ENCODE results near the gene PSMA2.

Gene PSMA2

GRCh38 chr7:42931834-42932651 is at the start of gene PSMA2, which contains the start of gene MRPL32:
Gene PSMA2, minus strand, starts transcription at chr7:42932174. Its CDS starts 16 bp downstream, at chr7:42932158.
Gene MRPL32, plus strand, starts transcription at chr7:42932376. Its CDS starts 11 bp downstream, at chr7:42932387.
- DNase-seq = peak; percentile 97

DNA sequence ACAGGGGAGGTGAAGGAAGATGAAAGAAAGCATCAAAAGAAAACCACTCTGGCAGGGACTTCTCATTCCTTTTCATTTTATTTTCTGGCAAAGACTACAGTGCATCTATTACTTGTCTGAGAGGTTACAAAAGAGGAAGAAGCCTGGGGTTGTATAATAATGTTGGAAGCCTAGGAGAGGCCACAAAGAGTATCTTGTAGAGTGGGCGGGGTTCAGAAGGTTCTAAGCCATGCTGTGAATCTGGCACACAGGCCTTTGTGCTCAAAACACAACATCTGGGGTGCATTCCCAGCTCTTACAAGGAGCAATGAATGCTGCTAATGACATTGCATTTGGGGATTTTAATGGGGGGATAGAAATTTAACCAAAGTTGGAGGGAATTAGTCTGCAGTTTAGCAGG is 49.6 kb upstream of the PSMA2 start:
- no peak for DNase-seq

GRCh38 chr7:42980514-42980913 is 48.5 kb upstream of the PSMA2 start:
- DNase-seq = no peak

DNA sequence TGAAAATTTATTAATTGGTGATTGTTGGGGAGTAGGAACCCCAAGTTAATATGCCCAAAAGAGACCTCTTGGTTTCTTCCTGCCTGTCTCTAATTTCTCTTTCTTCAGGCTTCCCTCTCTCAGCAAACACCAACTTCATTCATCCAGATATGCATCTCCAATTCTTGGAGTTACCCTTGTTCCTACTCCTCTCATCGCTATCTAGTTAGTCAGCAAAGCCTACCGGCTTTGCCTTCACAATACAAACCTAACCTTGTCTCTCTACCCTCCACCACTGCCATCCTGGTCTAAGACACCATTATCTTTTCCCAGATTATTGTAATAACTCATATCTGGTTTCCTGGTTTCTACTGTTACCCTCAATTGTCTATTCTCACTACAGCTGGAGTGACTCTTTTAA is 48.1 kb upstream of the PSMA2 start:
- DNase-seq = no peak

GRCh38 chr7:42978496-42978895 is 46.5 kb upstream of the PSMA2 start:
- no peak for DNase-seq

- DNase-seq = no peak
Observed at GRCh38 chr7:42976371-42976770, 44.4 kb upstream of the PSMA2 start.

DNA sequence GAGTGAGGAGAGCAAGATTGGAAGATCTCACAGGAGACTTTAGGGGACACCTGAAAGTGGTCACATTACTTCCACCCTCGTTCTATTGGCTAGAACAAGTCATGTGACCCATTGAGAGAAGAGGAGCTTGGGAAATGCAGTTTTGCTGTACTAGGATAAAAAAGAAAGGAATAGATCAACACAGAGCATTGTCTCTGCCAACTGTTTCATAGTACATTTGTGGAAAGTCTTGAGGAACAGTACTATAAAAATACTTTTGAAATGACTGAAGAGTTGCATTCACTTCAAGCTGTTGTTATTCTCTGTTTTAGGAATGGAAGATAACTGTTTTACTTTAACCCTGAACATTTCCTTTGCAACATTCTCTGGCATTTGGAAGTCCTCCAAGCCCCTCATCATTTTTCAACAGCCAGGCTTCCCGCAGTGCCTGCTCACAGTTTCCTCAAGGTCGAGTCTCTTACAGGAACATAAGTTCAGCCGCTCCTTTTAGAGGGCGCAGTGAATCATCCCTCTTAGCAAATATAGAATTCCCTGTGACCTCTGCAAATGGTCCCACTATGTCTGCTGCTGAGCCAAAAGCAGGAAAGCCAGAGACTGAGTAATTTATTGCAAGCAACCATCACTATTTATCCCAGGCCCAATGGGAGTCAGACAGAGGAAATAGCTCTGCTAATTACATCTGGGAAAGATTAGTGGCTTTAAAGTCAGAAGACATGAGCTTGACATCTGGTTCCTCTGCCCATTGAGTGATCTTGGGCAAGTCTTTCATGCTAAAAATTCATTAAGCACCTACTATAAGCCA is 40.9 kb upstream of the PSMA2 start:
- DNase-seq = no peak

- DNase-seq = no peak
Observed at GRCh38 chr7:42967391-42967790, 35.4 kb upstream of the PSMA2 start.

GRCh38 chr7:42964849-42965805 is 33.2 kb upstream of the PSMA2 start:
- DNase-seq = no peak

GRCh38 chr7:42964293-42964692 is 32.3 kb upstream of the PSMA2 start:
- DNase-seq = no peak

DNA sequence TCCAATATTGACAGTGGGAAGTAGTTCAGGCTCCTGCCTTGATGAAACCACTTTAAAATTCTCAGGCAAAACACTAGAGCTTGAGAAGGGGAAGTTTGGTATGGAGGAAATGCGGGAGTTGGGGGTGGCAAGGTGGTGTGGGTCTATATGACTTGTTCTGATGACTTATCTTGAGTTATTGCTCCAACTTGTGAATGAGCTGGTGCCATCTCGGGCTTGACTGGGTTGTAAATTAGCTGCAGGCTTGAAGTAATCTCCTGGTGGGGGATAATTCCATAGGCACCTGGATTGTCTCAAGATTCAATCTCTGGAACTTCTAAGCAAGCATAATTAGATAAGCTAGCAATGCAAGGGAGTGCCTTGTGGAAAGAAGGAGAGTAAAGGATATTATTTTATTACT is 29.2 kb upstream of the PSMA2 start:
- no peak for DNase-seq

DNA sequence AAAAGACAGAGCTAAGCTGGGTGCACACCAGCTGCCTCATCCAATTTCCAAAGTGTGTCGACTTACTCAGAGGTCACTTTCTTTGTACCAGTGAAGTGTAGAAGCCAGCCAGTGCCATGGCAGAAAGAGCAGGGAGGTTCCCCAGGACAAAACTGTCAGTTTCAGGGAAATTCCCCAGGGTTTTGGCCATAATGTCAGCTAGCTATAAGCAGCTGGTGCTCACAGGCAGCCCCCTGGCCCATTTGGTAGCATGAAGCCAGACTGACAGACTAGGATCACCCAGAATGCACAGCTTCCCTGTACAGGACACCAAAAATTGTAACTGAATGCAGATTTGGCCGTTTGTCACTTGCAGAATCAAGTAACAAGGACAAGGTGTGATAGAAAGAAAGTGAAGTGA is 28.8 kb upstream of the PSMA2 start:
- no peak for DNase-seq

GRCh38 chr7:42959549-42959948 is 27.6 kb upstream of the PSMA2 start:
- DNase-seq = no peak

DNA sequence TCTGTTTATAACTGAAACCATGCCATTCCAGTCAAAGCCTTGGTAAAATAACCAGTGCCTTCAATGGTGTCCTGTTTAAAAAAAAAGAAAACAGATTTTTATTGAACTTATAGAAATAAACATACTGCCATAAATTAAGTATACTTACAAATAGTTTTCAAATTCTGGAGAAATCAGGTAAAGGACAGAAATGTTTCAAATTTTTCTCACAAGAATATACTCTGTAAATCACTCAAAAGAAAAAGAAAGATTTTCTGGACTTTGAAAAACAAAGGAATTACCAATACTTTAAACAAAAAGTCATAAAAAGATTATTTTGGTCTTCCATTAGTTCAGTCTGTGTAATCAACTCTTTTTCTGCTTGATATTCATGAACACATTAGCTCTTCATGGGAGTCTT is 24.1 kb upstream of the PSMA2 start:
- DNase-seq = no peak

GRCh38 chr7:42953994-42954393 is 22.0 kb upstream of the PSMA2 start:
- no peak for DNase-seq

- DNase-seq = no peak
Observed at GRCh38 chr7:42952328-42952727, 20.4 kb upstream of the PSMA2 start.

DNA sequence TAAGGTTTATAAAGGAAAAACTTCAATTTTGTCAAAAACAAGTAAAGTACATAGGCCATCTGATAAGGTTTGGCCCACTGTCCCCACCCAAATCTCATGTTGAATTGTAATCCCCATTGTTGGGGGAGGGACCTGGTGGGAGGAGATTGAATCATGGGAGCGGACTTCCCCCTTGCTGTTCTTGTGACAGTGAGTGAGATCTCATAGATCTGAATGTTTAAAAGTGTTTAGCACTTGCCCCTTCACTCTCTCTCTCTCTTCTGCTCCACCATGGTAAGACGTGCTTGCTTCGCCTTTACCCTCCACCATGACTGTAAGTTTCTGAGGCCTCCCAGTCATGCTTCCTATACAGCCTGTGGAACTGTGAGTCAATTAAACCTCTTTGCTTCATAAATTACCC is 18.4 kb upstream of the PSMA2 start:
- no peak for DNase-seq

DNA sequence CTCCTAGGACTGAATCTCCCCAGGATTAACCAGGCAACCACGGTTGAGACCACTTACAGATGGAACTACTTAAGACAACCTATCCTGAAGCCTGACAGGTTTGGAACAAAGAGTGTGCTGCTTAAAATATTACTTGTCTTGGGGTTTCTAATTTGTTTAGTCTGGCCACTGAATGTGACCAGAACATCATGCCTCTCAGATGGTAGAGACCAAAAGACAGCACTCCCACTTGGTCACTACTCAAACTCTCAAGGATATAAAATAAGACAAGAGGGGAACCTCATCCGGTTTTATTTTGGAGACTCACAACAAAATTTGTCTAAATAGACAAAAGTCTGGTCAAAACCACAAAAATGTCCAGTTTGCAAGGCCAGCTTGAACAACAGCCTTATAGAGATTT is 15.5 kb upstream of the PSMA2 start:
- no peak for DNase-seq

GRCh38 chr7:42946627-42946950 is 14.6 kb upstream of the PSMA2 start:
- no peak for DNase-seq

DNA sequence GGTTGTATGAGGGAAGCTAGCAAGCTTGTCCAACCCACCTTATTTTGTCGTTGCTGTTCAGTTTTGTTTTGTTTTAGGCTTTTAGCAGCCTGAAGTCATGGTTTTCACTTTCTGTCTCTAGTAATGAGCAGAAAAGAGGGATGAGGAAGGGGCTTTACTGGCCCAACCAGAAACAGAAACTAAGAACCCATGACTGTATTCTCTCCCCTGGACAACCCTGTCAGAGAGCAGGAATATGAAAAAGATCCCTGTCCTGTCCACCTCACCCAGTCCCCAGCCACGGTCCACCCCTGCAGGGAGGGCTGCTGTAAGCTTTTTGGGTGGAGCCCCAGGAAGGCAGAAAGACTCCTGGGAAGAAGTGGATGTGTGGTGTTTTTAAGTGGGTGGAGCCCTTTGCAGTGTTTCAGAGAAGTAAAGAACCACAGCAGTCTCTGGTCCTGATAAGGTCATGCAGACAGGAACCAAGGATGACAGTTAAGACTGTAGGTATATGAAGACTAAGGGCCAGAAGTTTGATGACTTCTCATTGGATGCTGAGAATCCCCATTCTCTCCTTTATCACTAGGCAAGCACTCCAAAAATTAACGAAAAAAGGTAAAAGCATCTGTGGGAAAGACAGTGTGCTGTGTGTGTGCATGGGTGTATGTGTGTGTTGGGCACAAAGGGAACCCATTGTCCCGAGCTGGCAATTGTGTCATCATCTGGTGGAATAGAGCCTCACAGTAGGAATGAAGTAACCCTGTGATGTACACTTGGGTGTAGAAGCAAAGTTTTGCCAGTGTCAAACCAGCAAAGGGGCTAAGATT is 14.1 kb upstream of the PSMA2 start:
- DNase-seq = no peak

- DNase-seq = no peak
Observed at GRCh38 chr7:42940985-42941847, 9.2 kb upstream of the PSMA2 start.
